ENCODE results near the gene AJM1.
"Not testable (repeated sequence)": the region's sequence is repeated elsewhere in the genome, so short reads cannot be mapped to it uniquely, and the experiment has no call there.

GRCh38 chr9:136843801-136844740 is 1.8 kb downstream of the AJM1 start:
- TF ChIP-seq POLR2A, POLR2AphosphoS5, EP300 (IDR thresholded peaks at IDR 0.05): not testable (repeated sequence)
- TF ChIP-seq CTCF (IDR thresholded peaks at IDR 0.05), result peak; percentile 11 to 74

Data from suprapubic skin (tissue), 4 donors.